RWPE2 (cell line): Measurements from ENCODE around the gene EIF5AL1.

Experiments used
- ATAC-seq: fragments of 200-7000 bp; cut with Tn5 transposase; 3 replicates; pipeline ENCODE4 v1.9.1; 2021; ENCODE audit warnings: low read depth
- DNase-seq: peaks from one replicate; pipeline ENCODE4 v3.0.0-alpha.2; 2020; ENCODE audit warnings: low spot score
- H3K27ac ChIP-seq: fragments of 450-650 bp; 2 replicates; pipeline ENCODE4 v1.5.1; 2017; ENCODE audit warnings: mild to moderate bottlenecking; ENCODE audit not compliant: poor library complexity, severe bottlenecking
- H3K27me3 ChIP-seq: fragments of 250-450 bp; sonication (Bioruptor Pico); 2 replicates; pipeline ENCODE4 v1.5.1; 2021; ENCODE audit warnings: mild to moderate bottlenecking, moderate library complexity; ENCODE audit not compliant: insufficient read depth, poor library complexity, severe bottlenecking
- H3K36me3 ChIP-seq: fragments of 250-450 bp; sonication (Bioruptor Pico); 2 replicates; pipeline ENCODE4 v1.5.1; 2020; ENCODE audit warnings: low read depth, mild to moderate bottlenecking, moderate library complexity
- H3K4me1 ChIP-seq: fragments of 250-450 bp; sonication (Bioruptor Pico); 2 replicates; pipeline ENCODE4 v1.5.1; 2021; ENCODE audit warnings: mild to moderate bottlenecking, moderate library complexity; ENCODE audit not compliant: insufficient read depth, poor library complexity, severe bottlenecking
- H3K4me3 ChIP-seq: fragments of 250-450 bp; sonication (Bioruptor Pico); 2 replicates; pipeline ENCODE4 v1.5.1; 2021; ENCODE audit warnings: mild to moderate bottlenecking, moderate library complexity; ENCODE audit not compliant: severe bottlenecking
- H3K9me3 ChIP-seq: fragments of 250-450 bp; sonication (Bioruptor Pico); 2 replicates; pipeline ENCODE4 v1.5.1; 2021; ENCODE audit warnings: mild to moderate bottlenecking, moderate library complexity; ENCODE audit not compliant: severe bottlenecking
- CTCF ChIP-seq: fragments of 450-650 bp; IDR thresholded peaks from one replicate; pipeline ENCODE4 v1.5.1; 2017; ENCODE audit warnings: mild to moderate bottlenecking, moderate library complexity; ENCODE audit not compliant: poor library complexity, severe bottlenecking

The EIF5AL1 gene

DNA sequence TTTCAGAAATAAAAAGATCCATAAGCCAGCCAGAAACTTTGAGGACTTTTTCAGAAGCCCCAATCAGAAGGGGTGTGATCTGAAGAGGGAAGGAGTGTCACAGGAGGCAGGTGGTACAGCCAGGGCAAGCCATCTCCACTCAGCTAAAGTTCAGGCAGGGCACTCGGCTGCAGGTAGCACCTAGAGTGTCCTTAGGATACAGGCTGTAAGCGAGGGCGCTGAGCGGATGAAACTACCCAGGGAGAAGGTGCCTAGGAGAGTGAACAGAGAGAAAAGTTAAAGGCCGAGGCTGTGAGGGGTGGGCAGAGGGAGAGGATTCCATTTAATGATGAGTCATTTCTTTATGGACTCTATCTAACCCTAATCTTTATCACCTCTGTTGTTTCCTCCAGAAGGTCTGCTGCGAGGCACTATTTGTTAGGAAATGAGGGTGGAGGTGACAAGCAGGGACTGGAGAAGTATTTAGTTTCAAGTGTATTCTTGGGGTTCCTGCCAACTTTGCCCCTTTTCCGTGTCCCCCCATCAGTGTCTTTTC lies 37.1 kb upstream of the EIF5AL1 start:
- Histone ChIP-seq H3K27me3 (no peaks in the 10 kb centered on the region), H3K27ac (no peak overlapping the region), H3K4me1 (no peaks in the 10 kb centered on the region), H3K36me3 (no peaks in the 10 kb centered on the region), H3K4me3 (no peak overlapping the region), H3K9me3 (no peaks in the 10 kb centered on the region)
- TF ChIP-seq CTCF, result no peak
- ATAC-seq (no peak), DNase-seq (no peak)

DNA sequence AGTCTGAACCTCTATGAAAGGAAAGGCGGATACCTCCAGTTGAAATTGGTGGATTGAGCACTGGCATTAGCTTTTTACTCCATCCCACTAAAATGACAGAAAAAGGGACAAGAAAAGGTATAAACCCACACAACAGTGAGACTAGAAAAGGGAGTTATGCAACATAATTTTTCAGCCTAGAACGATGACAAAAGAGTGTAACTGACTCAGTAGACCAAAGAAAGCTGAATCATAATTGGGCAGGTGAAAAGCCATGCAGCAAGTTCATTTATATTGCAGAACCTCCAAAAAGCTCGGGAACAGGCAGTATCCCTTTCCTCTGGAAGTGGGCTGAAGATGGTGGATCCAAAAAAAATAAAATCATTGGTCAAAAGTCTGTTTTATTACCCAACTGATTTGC lies 36.5 kb upstream of the EIF5AL1 start:
- Histone ChIP-seq H3K36me3 (no peaks in the 10 kb centered on the region), H3K4me3 (no peak overlapping the region), H3K27me3 (no peaks in the 10 kb centered on the region), H3K27ac (no peak overlapping the region), H3K9me3 (no peaks in the 10 kb centered on the region), H3K4me1 (no peaks in the 10 kb centered on the region)
- no peak for TF ChIP-seq CTCF
- no peak for ATAC-seq
- no peak for DNase-seq

DNA sequence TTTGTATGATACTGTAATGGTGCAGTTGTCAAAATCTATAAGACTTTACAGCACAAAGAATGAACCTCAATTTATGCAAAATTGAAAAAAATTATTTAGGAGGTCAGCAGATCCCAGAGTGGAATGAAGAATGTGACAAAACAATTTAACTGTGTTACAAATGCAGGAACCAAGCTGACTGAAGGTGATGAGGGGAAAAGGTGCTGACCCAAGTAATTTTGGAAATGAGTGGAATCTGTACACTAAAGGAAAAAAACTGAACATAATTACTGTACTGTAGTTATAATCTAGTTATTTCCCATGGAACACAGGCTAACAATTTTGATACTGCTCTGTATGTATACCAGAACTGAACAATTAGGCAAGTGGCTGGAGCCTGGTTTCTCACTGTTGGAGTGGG lies 35.7 kb upstream of the EIF5AL1 start:
- Histone ChIP-seq H3K4me1 (no peaks in the 10 kb centered on the region), H3K9me3 (no peaks in the 10 kb centered on the region), H3K27ac (no peak overlapping the region), H3K27me3 (no peaks in the 10 kb centered on the region), H3K36me3 (no peaks in the 10 kb centered on the region), H3K4me3 (no peak overlapping the region)
- DNase-seq (no peak), ATAC-seq (no peak)
- TF ChIP-seq CTCF, result no peak

- no peak for TF ChIP-seq CTCF
- no peaks in the 10 kb centered on the region for H3K36me3 ChIP-seq
- H3K9me3 ChIP-seq, result no peaks in the 10 kb centered on the region
- no peak overlapping the region for H3K4me3 ChIP-seq
- ATAC-seq (no peak), DNase-seq (no peak)
- no peak overlapping the region for H3K27ac ChIP-seq
- no peaks in the 10 kb centered on the region for H3K4me1 ChIP-seq
- no peaks in the 10 kb centered on the region for H3K27me3 ChIP-seq
Observed at GRCh38 chr10:79477456-79477855, 34.9 kb upstream of the EIF5AL1 start.

GRCh38 chr10:79479283-79479909 lies 32.9 kb upstream of the EIF5AL1 start:
- Histone ChIP-seq H3K27me3 (no peaks in the 10 kb centered on the region), H3K4me3 (no peak overlapping the region), H3K27ac (no peak overlapping the region), H3K4me1 (no peaks in the 10 kb centered on the region), H3K36me3 (no peaks in the 10 kb centered on the region), H3K9me3 (no peaks in the 10 kb centered on the region)
- DNase-seq (no peak), ATAC-seq (no peak)
- TF ChIP-seq CTCF, result no peak
